ENCODE measurements around the gene MYO15A. TPM values are rescaled to one million over a fixed set of nuclear protein-coding genes. Genes with fewer than 3 reads are reported as not detected.
A peak's percentile ranks its signal among the peaks of the same experiment; 100 is the strongest.

The MYO15A gene
- total RNA-seq, 1 donor from 2014 or later = 0.70 TPM

GRCh38 chr17:18182110-18182977 lies 73.8 kb downstream of the MYO15A start:
- no peak for DNase-seq (ENCODE audit: low spot score)
- intact Hi-C loops (cut with DNase I) = no loop called here

- intact Hi-C loops (cut with DNase I) = no loop called here
Observed at GRCh38 chr17:18182978-18183333, 74.4 kb downstream of the MYO15A start.

GRCh38 chr17:18183334-18184142 lies 75.0 kb downstream of the MYO15A start, which contains the start of gene ALKBH5:
ALKBH5 (plus strand) TSS chr17:18183828; CDS start chr17:18184244, 416 bp downstream.
- intact Hi-C loops (cut with DNase I) = loop anchor here (2.0 kb wide), 1 partner anchor 77 kb away; the partner anchor contains the start of gene MIEF2
- peak; percentile 99 for DNase-seq (ENCODE audit: low spot score)

More at GRCh38 chr17:18182978-18183333, 74.4 kb downstream of the MYO15A start:
- DNase-seq (ENCODE audit: low spot score) = peak; percentile 92

- intact Hi-C loops (cut with DNase I) = loop anchor here (2.0 kb wide), 1 partner anchor 76 kb away; the partner anchor contains the start of gene MIEF2
- DNase-seq (ENCODE audit: low spot score) = peak; percentile 81
Observed at GRCh38 chr17:18184143-18185031, 75.8 kb downstream of the MYO15A start.

- no peak for DNase-seq (ENCODE audit: low spot score)
- intact Hi-C loops (cut with DNase I) = loop anchor here (2.0 kb wide), 1 partner anchor 75 kb away; the partner anchor contains the start of gene MIEF2
Observed at GRCh38 chr17:18185391-18185790, 76.8 kb downstream of the MYO15A start.

GRCh38 chr17:18185832-18186626 lies 77.5 kb downstream of the MYO15A start:
- DNase-seq (ENCODE audit: low spot score) = no peak
- intact Hi-C loops (cut with DNase I) = loop anchor here (2.0 kb wide), 1 partner anchor 75 kb away; the partner anchor contains the start of gene MIEF2

GRCh38 chr17:18186627-18186982 lies 78.0 kb downstream of the MYO15A start:
- no peak for DNase-seq (ENCODE audit: low spot score)
- intact Hi-C loops (cut with DNase I) = no loop called here

- intact Hi-C loops (cut with DNase I) = no loop called here
- DNase-seq (ENCODE audit: low spot score) = no peak
Observed at GRCh38 chr17:18187226-18187625, 78.7 kb downstream of the MYO15A start.

- DNase-seq (ENCODE audit: low spot score) = no peak
- intact Hi-C loops (cut with DNase I) = no loop called here
Observed at GRCh38 chr17:18187821-18188761, 79.5 kb downstream of the MYO15A start.

- intact Hi-C loops (cut with DNase I) = no loop called here
- DNase-seq (ENCODE audit: low spot score) = no peak
Observed at GRCh38 chr17:18190628-18191235, 82.2 kb downstream of the MYO15A start.

- no peak for DNase-seq (ENCODE audit: low spot score)
- intact Hi-C loops (cut with DNase I) = no loop called here
Observed at GRCh38 chr17:18191236-18191667, 82.7 kb downstream of the MYO15A start.

- intact Hi-C loops (cut with DNase I) = no loop called here
- DNase-seq (ENCODE audit: low spot score) = no peak
Observed at GRCh38 chr17:18191967-18192366, 83.4 kb downstream of the MYO15A start.

GRCh38 chr17:18194394-18194793 lies 85.8 kb downstream of the MYO15A start:
- intact Hi-C loops (cut with DNase I) = no loop called here

GRCh38 chr17:18194804-18195203 lies 86.2 kb downstream of the MYO15A start:
- intact Hi-C loops (cut with DNase I) = no loop called here
- no peak for DNase-seq (ENCODE audit: low spot score)

More at GRCh38 chr17:18194394-18194793, 85.8 kb downstream of the MYO15A start:
- DNase-seq (ENCODE audit: low spot score) = no peak

- no peak for DNase-seq (ENCODE audit: low spot score)
- intact Hi-C loops (cut with DNase I) = no loop called here
Observed at GRCh38 chr17:18195246-18195645, 86.7 kb downstream of the MYO15A start.

- DNase-seq (ENCODE audit: low spot score) = no peak
- intact Hi-C loops (cut with DNase I) = no loop called here
Observed at GRCh38 chr17:18197535-18198194, 89.1 kb downstream of the MYO15A start.

Measured in cardiac septum (tissue), 1 donor.